Activated naive CD8-positive, alpha-beta T cell (primary cell): Measurements from ENCODE around the gene MYO7B.
"Not testable (repeated sequence)": the region's sequence is repeated elsewhere in the genome, so short reads cannot be mapped to it uniquely, and the experiment has no call there.

ENCODE experiments used
- H3K27ac Mint-ChIP-seq: one replicate; pipeline ENCODE4 v1.8.0; 2021; ENCODE audit warnings: mixed read lengths
- H3K27me3 Mint-ChIP-seq: one replicate; pipeline ENCODE4 v1.8.0; 2021; ENCODE audit warnings: mixed read lengths
- H3K36me3 Mint-ChIP-seq: one replicate; pipeline ENCODE4 v1.8.0; 2021; ENCODE audit warnings: mixed read lengths
- H3K4me1 Mint-ChIP-seq: one replicate; pipeline ENCODE4 v1.8.0; 2021; ENCODE audit warnings: low read depth, mixed read lengths
- H3K4me3 Mint-ChIP-seq: one replicate; pipeline ENCODE4 v1.8.0; 2021; ENCODE audit warnings: mild to moderate bottlenecking, mixed read lengths
- H3K9me3 Mint-ChIP-seq: one replicate; pipeline ENCODE4 v1.8.0; 2021; ENCODE audit warnings: low read depth, mixed read lengths

Gene MYO7B

GRCh38 chr2:127530245-127531140 lies 5.0 kb upstream of the MYO7B start:
- Mint-ChIP-seq H3K27ac (no peak overlapping the region), H3K4me3 (no peak overlapping the region), H3K27me3 (no peaks in the 10 kb centered on the region), H3K36me3 (no peaks in the 10 kb centered on the region), H3K9me3 (no peaks in the 10 kb centered on the region), H3K4me1 (peaks cover 15% of the 10 kb centered on the region)

- H3K27me3 Mint-ChIP-seq = no peaks in the 10 kb centered on the region
Observed at GRCh38 chr2:127531221-127531648, 4.2 kb upstream of the MYO7B start.

GRCh38 chr2:127532296-127532695 lies 3.2 kb upstream of the MYO7B start:
- Mint-ChIP-seq H3K4me1 (peaks cover 8% of the 10 kb centered on the region), H3K9me3 (no peaks in the 10 kb centered on the region), H3K36me3 (no peaks in the 10 kb centered on the region), H3K4me3 (no peak overlapping the region), H3K27ac (no peak overlapping the region), H3K27me3 (no peaks in the 10 kb centered on the region)

More at GRCh38 chr2:127531221-127531648, 4.2 kb upstream of the MYO7B start:
- H3K9me3 Mint-ChIP-seq = no peaks in the 10 kb centered on the region
- H3K36me3 Mint-ChIP-seq = no peaks in the 10 kb centered on the region
- H3K4me1 Mint-ChIP-seq = peaks cover 14% of the 10 kb centered on the region
- H3K27ac Mint-ChIP-seq = no peak overlapping the region
- H3K4me3 Mint-ChIP-seq = no peak overlapping the region

- Mint-ChIP-seq H3K4me1 (no peaks in the 10 kb centered on the region), H3K9me3 (no peaks in the 10 kb centered on the region), H3K27ac (no peak overlapping the region), H3K4me3 (no peak overlapping the region), H3K36me3 (no peaks in the 10 kb centered on the region), H3K27me3 (no peaks in the 10 kb centered on the region)
Observed at GRCh38 chr2:127535918-127536317, 435 bp downstream of the MYO7B start.

GRCh38 chr2:127536707-127537541 lies 1.4 kb downstream of the MYO7B start:
- no peaks in the 10 kb centered on the region for H3K4me1 Mint-ChIP-seq
- no peak overlapping the region for H3K4me3 Mint-ChIP-seq
- no peaks in the 10 kb centered on the region for H3K27me3 Mint-ChIP-seq
- H3K9me3 Mint-ChIP-seq = no peaks in the 10 kb centered on the region
- H3K27ac Mint-ChIP-seq = no peak overlapping the region
- no peaks in the 10 kb centered on the region for H3K36me3 Mint-ChIP-seq

GRCh38 chr2:127537644-127538043 lies 2.2 kb downstream of the MYO7B start:
- no peak overlapping the region for H3K27ac Mint-ChIP-seq
- no peaks in the 10 kb centered on the region for H3K9me3 Mint-ChIP-seq
- no peak overlapping the region for H3K4me3 Mint-ChIP-seq
- H3K27me3 Mint-ChIP-seq = no peaks in the 10 kb centered on the region
- H3K4me1 Mint-ChIP-seq = no peaks in the 10 kb centered on the region
- H3K36me3 Mint-ChIP-seq = no peaks in the 10 kb centered on the region

- Mint-ChIP-seq H3K36me3 (no peaks in the 10 kb centered on the region), H3K4me3 (no peak overlapping the region), H3K4me1 (no peaks in the 10 kb centered on the region), H3K27me3 (peaks cover under 1% of the 10 kb centered on the region), H3K9me3 (no peaks in the 10 kb centered on the region), H3K27ac (no peak overlapping the region)
Observed at GRCh38 chr2:127541809-127542208, 6.3 kb downstream of the MYO7B start.

GRCh38 chr2:127542231-127542630 lies 6.7 kb downstream of the MYO7B start:
- Mint-ChIP-seq H3K4me3 (no peak overlapping the region), H3K36me3 (no peaks in the 10 kb centered on the region), H3K27ac (no peak overlapping the region), H3K27me3 (peaks cover 5% of the 10 kb centered on the region), H3K4me1 (no peaks in the 10 kb centered on the region), H3K9me3 (no peaks in the 10 kb centered on the region)

GRCh38 chr2:127543013-127543501 lies 7.6 kb downstream of the MYO7B start:
- H3K36me3 Mint-ChIP-seq, H3K4me1 Mint-ChIP-seq, H3K4me3 Mint-ChIP-seq, H3K27me3 Mint-ChIP-seq, H3K9me3 Mint-ChIP-seq, H3K27ac Mint-ChIP-seq: not testable (repeated sequence)

- no peaks in the 10 kb centered on the region for H3K9me3 Mint-ChIP-seq
- no peak overlapping the region for H3K27ac Mint-ChIP-seq
- H3K4me1 Mint-ChIP-seq = no peaks in the 10 kb centered on the region
- no peaks in the 10 kb centered on the region for H3K36me3 Mint-ChIP-seq
- H3K4me3 Mint-ChIP-seq = no peak overlapping the region
- peaks cover 12% of the 10 kb centered on the region for H3K27me3 Mint-ChIP-seq
Observed at GRCh38 chr2:127545189-127545588, 9.7 kb downstream of the MYO7B start.

- H3K36me3 Mint-ChIP-seq = no peaks in the 10 kb centered on the region
- H3K4me3 Mint-ChIP-seq = no peak overlapping the region
- H3K4me1 Mint-ChIP-seq = no peaks in the 10 kb centered on the region
- H3K9me3 Mint-ChIP-seq = no peaks in the 10 kb centered on the region
- peaks cover 12% of the 10 kb centered on the region for H3K27me3 Mint-ChIP-seq
- no peak overlapping the region for H3K27ac Mint-ChIP-seq
Observed at GRCh38 chr2:127545796-127546195, 10.3 kb downstream of the MYO7B start.

- Mint-ChIP-seq H3K9me3 (no peaks in the 10 kb centered on the region), H3K4me3 (no peak overlapping the region), H3K36me3 (no peaks in the 10 kb centered on the region), H3K27ac (no peak overlapping the region), H3K27me3 (peaks cover 14% of the 10 kb centered on the region), H3K4me1 (no peaks in the 10 kb centered on the region)
Observed at GRCh38 chr2:127546797-127547196, 11.3 kb downstream of the MYO7B start.

GRCh38 chr2:127551221-127551930 lies 15.9 kb downstream of the MYO7B start:
- peaks cover 5% of the 10 kb centered on the region for H3K9me3 Mint-ChIP-seq
- H3K27ac Mint-ChIP-seq = no peak overlapping the region
- no peaks in the 10 kb centered on the region for H3K36me3 Mint-ChIP-seq
- H3K27me3 Mint-ChIP-seq = peaks cover 18% of the 10 kb centered on the region
- H3K4me3 Mint-ChIP-seq = no peak overlapping the region
- H3K4me1 Mint-ChIP-seq = no peaks in the 10 kb centered on the region

- Mint-ChIP-seq H3K9me3 (peaks cover 14% of the 10 kb centered on the region), H3K27me3 (peaks cover 16% of the 10 kb centered on the region), H3K4me1 (no peaks in the 10 kb centered on the region), H3K27ac (no peak overlapping the region), H3K4me3 (no peak overlapping the region), H3K36me3 (peaks cover 8% of the 10 kb centered on the region)
Observed at GRCh38 chr2:127552336-127552735, 16.9 kb downstream of the MYO7B start.

- Mint-ChIP-seq H3K27ac (no peak overlapping the region), H3K4me3 (no peak overlapping the region), H3K27me3 (peaks cover 17% of the 10 kb centered on the region), H3K36me3 (peaks cover 8% of the 10 kb centered on the region), H3K4me1 (no peaks in the 10 kb centered on the region), H3K9me3 (peaks cover 15% of the 10 kb centered on the region)
Observed at GRCh38 chr2:127552846-127553245, 17.4 kb downstream of the MYO7B start.
